ENCODE results near the gene HIVEP2. TPM values are rescaled to one million over a fixed set of nuclear protein-coding genes. Genes with fewer than 3 reads are reported as not detected.

The HIVEP2 gene
- total and polyA plus RNA-seq, 2 donors (not counting 3 experiments of a cell fraction or from before 2014, with no cell fraction given) = 1.3 to 4.7 TPM

DNA sequence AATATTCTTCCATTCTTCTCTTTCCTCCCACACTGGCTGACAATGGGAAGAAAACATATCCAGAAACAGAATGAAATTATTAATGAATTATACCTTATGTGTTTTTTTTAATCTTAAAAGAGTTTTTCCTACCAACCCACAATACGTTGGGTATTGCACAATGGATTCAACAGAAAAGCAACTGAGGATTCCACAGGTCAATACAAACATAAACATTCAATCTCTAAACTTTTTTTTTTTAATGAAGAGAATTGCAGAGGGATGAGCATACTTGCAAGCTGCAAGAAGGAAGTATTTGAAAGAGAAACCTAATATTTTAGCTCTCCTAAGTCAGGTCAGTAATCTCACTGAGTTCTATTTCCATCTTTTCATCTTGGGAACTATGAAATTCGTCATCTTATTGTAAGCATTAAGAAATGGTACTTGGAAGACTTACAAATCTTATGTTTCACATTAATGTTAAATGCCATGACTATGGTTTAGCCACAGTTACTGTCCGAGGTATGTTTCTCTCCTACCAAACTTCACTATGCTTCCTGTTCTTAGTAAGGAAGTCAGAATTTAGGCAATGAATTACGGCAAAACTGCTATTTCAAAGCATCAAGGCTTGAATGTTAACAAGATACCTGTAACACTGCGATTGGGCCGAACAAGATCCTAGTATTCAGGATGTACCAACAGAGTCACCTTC, 100.8 kb downstream of the HIVEP2 start:
- BruUV-seq (replicated peaks) = no TSS peak
- H3K27me3 ChIP-seq (ENCODE audit: control insufficient read depth in 2 of 2, insufficient read depth in 2 of 2, low read length in 2 of 2) = no peaks in the 10 kb centered on the region
- FAIRE-seq = no peak
- no peak for DNase-seq (ENCODE audit: low read depth, low spot score)
- H3K27ac ChIP-seq (ENCODE audit: insufficient read depth, low read depth, low read length) = no peak overlapping the region
- H3K9me1 ChIP-seq (replicated peaks; ENCODE audit: control insufficient read depth, extremely low read depth, insufficient read depth, low read length) = no peaks in the 10 kb centered on the region
- no peak overlapping the region for H3K4me2 ChIP-seq (ENCODE audit: insufficient read depth, low read length)
- TF ChIP-seq, protein P1, sequence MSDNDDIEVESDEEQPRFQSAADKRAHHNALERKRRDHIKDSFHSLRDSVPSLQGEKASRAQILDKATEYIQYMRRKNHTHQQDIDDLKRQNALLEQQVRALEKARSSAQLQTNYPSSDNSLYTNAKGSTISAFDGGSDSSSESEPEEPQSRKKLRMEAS (IDR thresholded peaks at IDR 0.05; ENCODE audit: insufficient read depth, insufficient read length) = no peak
- TF ChIP-seq POLR2AphosphoS5 (IDR thresholded peaks at IDR 0.05; ENCODE audit: insufficient read depth, low read depth, low read length) = no peak
- peaks cover 66% of the 10 kb centered on the region for H3K4me1 ChIP-seq (ENCODE audit: control insufficient read depth, extremely low read depth, insufficient read depth, low read length)
- H2AFZ ChIP-seq (ENCODE audit: low read depth, low read length) = no peak overlapping the region
- dilution Hi-C loops (cut with MboI; ENCODE audit: extremely low pct_ligation_motif_present, low sequenced_read_pairs) (no loop called here), intact Hi-C loops (cut with micrococcal nuclease) (loop anchor here (10.0 kb wide), 1 partner anchor 429 kb away; no protein-coding TSS in a partner anchor)
- H3K4me3 ChIP-seq (replicated peaks in 1 of 3; ENCODE audit: insufficient read depth in 1 of 3, low read depth in 1 of 3, low read length in 3 of 3) = no peak overlapping the region
- CTCF ChIA-PET = interaction anchor here (1.3 to 1.5 kb wide), 2 partner anchors 9 to 10 kb away, joined by 3 to 4 read pairs; no protein-coding TSS in a partner anchor
- no peak overlapping the region for H3K9ac ChIP-seq (replicated peaks; ENCODE audit: extremely low read depth, insufficient read depth, low read length)
- no peaks in the 10 kb centered on the region for H4K20me1 ChIP-seq (replicated peaks; ENCODE audit: control insufficient read depth, extremely low read depth, insufficient read depth, low read length)
- POLR2A ChIA-PET = no interaction called here
- no peaks in the 10 kb centered on the region for H3K9me3 ChIP-seq (replicated peaks; ENCODE audit: control insufficient read depth, insufficient read depth, low read length)
- no peaks in the 10 kb centered on the region for H3K36me3 ChIP-seq (ENCODE audit: control insufficient read depth in 2 of 2, extremely low read depth in 1 of 2, insufficient read depth in 2 of 2, low read length in 2 of 2)
- H3K79me2 ChIP-seq (ENCODE audit: control insufficient read depth, insufficient read depth, low read length) = no peaks in the 10 kb centered on the region

DNA sequence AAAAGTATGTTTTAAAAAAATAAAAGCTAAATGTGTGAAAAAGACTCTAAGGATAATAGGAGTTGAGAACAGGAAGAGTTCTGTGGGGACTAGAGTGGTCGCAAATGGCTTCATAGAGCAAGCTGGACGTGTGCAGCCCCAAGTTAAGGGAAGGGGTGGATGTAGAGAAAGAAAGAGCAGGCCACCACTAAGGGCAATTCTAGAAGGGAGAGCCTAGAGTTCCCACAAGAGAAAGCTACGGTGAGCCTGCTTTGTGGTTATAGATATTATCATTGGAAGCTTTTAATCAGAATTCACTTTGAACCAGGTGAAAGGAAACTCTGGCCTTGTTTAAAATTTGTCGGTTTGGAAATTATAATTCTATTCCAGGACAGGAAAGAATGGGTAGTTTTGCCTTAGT, 101.6 kb downstream of the HIVEP2 start:
- intact Hi-C loops (cut with micrococcal nuclease) = loop anchor here (10.0 kb wide), 1 partner anchor 429 kb away; no protein-coding TSS in a partner anchor
- Histone ChIP-seq H3K27ac (ENCODE audit: insufficient read depth, low read depth, low read length) (peak overlapping the region; percentile 72), H2AFZ (ENCODE audit: low read depth, low read length) (no peak overlapping the region), H4K20me1 (replicated peaks; ENCODE audit: control insufficient read depth, extremely low read depth, insufficient read depth, low read length) (no peaks in the 10 kb centered on the region), H3K79me2 (ENCODE audit: control insufficient read depth, insufficient read depth, low read length) (no peaks in the 10 kb centered on the region), H3K9me3 (replicated peaks; ENCODE audit: control insufficient read depth, insufficient read depth, low read length) (no peaks in the 10 kb centered on the region), H3K27me3 (ENCODE audit: control insufficient read depth in 2 of 2, insufficient read depth in 2 of 2, low read length in 2 of 2) (no peaks in the 10 kb centered on the region), H3K9ac (replicated peaks; ENCODE audit: extremely low read depth, insufficient read depth, low read length) (peak overlapping the region; percentile 17), H3K9me1 (replicated peaks; ENCODE audit: control insufficient read depth, extremely low read depth, insufficient read depth, low read length) (no peaks in the 10 kb centered on the region), H3K4me2 (ENCODE audit: insufficient read depth, low read length) (no peak overlapping the region), H3K4me1 (ENCODE audit: control insufficient read depth, extremely low read depth, insufficient read depth, low read length) (peaks cover 71% of the 10 kb centered on the region), H3K4me3 (replicated peaks in 1 of 3; ENCODE audit: insufficient read depth in 1 of 3, low read depth in 1 of 3, low read length in 3 of 3) (no peak overlapping the region), H3K36me3 (ENCODE audit: control insufficient read depth in 2 of 2, extremely low read depth in 1 of 2, insufficient read depth in 2 of 2, low read length in 2 of 2) (no peaks in the 10 kb centered on the region)
- dilution Hi-C loops (cut with MboI; ENCODE audit: extremely low pct_ligation_motif_present, low sequenced_read_pairs) = no loop called here
- DNase-seq (ENCODE audit: low read depth, low spot score) (no peak), FAIRE-seq (no peak)
- BruUV-seq (replicated peaks) = no TSS peak
- POLR2A ChIA-PET = interaction anchor here (1.0 kb wide), 1 partner anchor 16 kb away, joined by 3 read pairs; no protein-coding TSS in a partner anchor
- TF ChIP-seq FOS (IDR thresholded peaks at IDR 0.05; ENCODE audit: borderline replicate concordance, insufficient read depth, low read length) = no peak
- no peak for TF ChIP-seq MYC (IDR thresholded peaks at IDR 0.05; ENCODE audit: low read depth, low read length)
- TF ChIP-seq JUN (IDR thresholded peaks at IDR 0.05; ENCODE audit: borderline replicate concordance, insufficient read depth, insufficient read length, low read depth) = no peak
- TF ChIP-seq, protein P1 (IDR thresholded peaks at IDR 0.05; ENCODE audit: insufficient read depth, insufficient read length) = no peak
- TF ChIP-seq EZH2 (IDR thresholded peaks at IDR 0.05; ENCODE audit: borderline replicate concordance, low read depth, low read length, severe bottlenecking) = no peak
- no peak for TF ChIP-seq GATA2 (IDR thresholded peaks at IDR 0.05; ENCODE audit: insufficient read depth, insufficient read length, low read depth, low read length)
- TF ChIP-seq, protein P2, sequence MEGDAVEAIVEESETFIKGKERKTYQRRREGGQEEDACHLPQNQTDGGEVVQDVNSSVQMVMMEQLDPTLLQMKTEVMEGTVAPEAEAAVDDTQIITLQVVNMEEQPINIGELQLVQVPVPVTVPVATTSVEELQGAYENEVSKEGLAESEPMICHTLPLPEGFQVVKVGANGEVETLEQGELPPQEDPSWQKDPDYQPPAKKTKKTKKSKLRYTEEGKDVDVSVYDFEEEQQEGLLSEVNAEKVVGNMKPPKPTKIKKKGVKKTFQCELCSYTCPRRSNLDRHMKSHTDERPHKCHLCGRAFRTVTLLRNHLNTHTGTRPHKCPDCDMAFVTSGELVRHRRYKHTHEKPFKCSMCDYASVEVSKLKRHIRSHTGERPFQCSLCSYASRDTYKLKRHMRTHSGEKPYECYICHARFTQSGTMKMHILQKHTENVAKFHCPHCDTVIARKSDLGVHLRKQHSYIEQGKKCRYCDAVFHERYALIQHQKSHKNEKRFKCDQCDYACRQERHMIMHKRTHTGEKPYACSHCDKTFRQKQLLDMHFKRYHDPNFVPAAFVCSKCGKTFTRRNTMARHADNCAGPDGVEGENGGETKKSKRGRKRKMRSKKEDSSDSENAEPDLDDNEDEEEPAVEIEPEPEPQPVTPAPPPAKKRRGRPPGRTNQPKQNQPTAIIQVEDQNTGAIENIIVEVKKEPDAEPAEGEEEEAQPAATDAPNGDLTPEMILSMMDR (IDR thresholded peaks at IDR 0.05; ENCODE audit: extremely low read depth in 1 of 2, insufficient read depth in 1 of 2, low read depth in 1 of 2, low read length in 2 of 2) = no peak
- no peak for TF ChIP-seq POLR2AphosphoS5 (IDR thresholded peaks at IDR 0.05; ENCODE audit: insufficient read depth, low read depth, low read length)
- TF ChIP-seq POLR2A (IDR thresholded peaks at IDR 0.05; ENCODE audit: low read depth, low read length) = no peak
- CTCF ChIA-PET = interaction anchor here (0.8 to 2.3 kb wide), 8 partner anchors 9 to 183 kb away, joined by 3 to 6 read pairs (median 4); no protein-coding TSS in a partner anchor
